IPS-NIHi11 (cell line): ENCODE results near the gene AQP7.
"Not testable (repeated sequence)": the region's sequence is repeated elsewhere in the genome, so short reads cannot be mapped to it uniquely, and the experiment has no call there.

Source experiments
- DNase-seq: peaks from one replicate; pipeline ENCODE4 v3.0.0; 2012; ENCODE audit warnings: mixed read lengths, low spot score

AQP7 gene

GRCh38 chr9:33395159-33395879 is 7.0 kb downstream of the AQP7 start:
- not testable (repeated sequence) for DNase-seq

GRCh38 chr9:33393986-33394385 is 8.4 kb downstream of the AQP7 start:
- DNase-seq: not testable (repeated sequence)

DNA sequence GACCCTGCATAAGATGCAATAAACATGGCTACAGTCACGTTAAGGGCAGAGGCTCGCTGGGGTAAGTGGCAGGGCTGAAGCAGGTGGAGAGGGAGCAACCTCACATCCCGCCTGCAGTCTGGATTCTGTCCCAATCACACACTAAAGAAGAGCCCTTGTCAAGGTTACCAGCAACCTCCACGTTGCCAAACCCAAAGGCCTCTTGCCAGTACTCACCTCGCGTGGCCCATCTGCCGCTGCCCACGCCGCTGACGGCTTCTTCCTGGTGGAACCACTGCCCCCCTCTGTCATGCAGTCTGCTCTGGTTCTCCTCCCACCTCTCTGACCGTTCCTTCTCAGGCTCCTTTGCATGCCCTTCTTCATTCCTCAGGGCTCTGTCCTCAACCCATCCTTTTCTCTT is 8.8 kb downstream of the AQP7 start:
- no peak for DNase-seq

GRCh38 chr9:33392591-33393021 is 9.8 kb downstream of the AQP7 start:
- not testable (repeated sequence) for DNase-seq

- DNase-seq: not testable (repeated sequence)
Observed at GRCh38 chr9:33391111-33391771, 11.1 kb downstream of the AQP7 start.

- no peak for DNase-seq
Observed at GRCh38 chr9:33388110-33388994, 14.0 kb downstream of the AQP7 start.

- DNase-seq: not testable (repeated sequence)
Observed at GRCh38 chr9:33386998-33387397, 15.4 kb downstream of the AQP7 start.

- not testable (repeated sequence) for DNase-seq
Observed at GRCh38 chr9:33386641-33386996, 15.7 kb downstream of the AQP7 start.

GRCh38 chr9:33385979-33386640 is 16.3 kb downstream of the AQP7 start:
- not testable (repeated sequence) for DNase-seq

GRCh38 chr9:33385536-33385935 is 16.8 kb downstream of the AQP7 start:
- DNase-seq: not testable (repeated sequence)

- DNase-seq: not testable (repeated sequence)
Observed at GRCh38 chr9:33383396-33383795, 19.0 kb downstream of the AQP7 start.

GRCh38 chr9:33382397-33382796 is 20.0 kb downstream of the AQP7 start:
- not testable (repeated sequence) for DNase-seq

DNA sequence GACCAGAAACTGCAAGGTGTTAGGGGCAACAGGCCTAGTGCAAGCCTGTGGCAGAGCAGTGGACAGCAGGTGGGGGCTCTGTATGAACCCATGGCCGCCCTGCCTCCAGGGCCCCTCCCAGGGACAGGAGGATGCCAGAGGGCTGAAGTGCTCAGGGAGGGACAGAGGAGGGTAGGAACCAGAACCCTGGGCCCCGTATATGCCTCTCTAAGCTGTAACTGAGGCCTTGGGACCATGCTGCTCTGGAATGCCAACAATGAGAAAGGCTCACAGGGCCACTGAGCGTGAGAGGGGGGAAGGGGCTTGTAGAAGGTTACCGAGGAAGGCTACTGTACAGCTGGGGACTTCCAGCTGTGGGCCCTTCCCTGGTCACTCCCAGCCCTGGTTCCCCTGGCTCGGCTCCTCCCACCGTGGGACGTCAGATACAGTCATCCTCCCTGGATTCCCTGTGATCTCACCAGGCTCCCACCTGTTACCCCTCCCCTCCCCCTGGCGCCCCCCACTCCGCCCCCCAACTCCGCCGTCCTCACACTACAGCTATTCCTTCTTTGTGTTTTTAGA is 21.1 kb downstream of the AQP7 start:
- peak; percentile 75 for DNase-seq

DNA sequence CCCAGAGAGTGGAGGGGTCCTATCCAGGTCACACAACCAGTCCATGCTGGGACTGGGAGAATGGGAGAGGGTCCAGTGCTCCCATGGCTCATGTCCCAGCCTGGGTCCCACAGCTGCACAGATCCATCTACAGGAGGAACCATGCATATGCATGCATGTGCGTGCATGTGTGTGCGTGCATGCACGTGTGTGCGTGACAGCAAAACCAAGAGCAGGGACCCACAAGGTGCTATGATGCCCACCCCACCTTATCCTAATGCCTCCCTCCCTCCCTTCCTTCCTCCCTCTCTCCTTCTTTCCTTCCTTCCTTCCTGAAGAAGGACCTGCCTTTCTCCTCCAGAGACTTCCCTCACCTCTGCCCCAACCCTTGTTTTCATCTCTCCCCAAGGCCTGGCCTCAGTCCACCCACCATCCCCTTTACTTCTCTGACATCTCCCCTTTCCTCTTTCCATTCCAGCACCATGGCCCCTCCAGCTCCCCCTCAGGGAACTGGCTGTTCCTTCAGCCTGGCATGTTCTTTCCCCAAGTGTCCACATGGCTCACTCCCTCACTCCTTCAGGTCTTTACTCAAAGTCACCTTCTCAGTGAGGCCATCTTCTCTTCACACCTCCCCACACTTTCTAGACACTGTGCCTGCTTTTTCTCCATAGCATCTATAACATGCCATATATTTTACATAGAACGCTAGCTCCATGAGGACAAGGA is 21.8 kb downstream of the AQP7 start:
- no peak for DNase-seq

DNA sequence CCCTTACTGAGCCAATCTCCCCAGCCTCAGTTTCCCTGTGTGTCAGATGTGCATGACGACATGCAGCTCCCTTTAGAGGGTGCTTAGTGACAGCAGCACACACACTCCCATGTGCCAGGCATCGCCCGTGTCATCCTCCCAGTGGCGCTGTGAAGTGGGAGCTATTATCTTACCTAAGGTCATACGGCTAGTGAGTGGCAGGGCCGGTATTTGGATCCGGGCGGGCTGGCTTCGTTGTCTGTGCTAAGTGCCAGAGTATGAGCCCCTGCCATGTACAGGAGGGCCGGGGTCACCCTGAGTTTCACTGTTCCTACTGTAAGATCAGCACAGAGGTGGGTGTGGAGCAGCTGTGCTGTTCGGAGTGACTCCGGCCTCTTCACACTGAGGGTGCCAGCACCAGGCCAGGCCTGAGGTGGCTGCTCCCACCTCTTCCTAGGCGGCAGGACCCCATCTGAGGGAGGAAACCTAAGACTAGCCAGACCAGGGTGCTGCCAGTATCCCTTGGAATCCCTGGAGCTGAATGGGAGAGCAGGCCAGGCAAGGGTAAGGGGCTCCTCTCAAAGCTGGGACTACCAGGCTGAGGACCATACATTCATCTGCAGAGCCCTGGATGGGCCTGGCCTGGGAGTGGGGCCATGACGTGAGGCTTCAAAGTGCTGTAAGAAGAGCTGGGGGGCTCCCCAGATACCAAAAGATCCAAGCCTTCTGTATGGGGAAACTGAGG is 22.5 kb downstream of the AQP7 start:
- DNase-seq: no peak

- no peak for DNase-seq
Observed at GRCh38 chr9:33378121-33378795, 24.1 kb downstream of the AQP7 start.

DNA sequence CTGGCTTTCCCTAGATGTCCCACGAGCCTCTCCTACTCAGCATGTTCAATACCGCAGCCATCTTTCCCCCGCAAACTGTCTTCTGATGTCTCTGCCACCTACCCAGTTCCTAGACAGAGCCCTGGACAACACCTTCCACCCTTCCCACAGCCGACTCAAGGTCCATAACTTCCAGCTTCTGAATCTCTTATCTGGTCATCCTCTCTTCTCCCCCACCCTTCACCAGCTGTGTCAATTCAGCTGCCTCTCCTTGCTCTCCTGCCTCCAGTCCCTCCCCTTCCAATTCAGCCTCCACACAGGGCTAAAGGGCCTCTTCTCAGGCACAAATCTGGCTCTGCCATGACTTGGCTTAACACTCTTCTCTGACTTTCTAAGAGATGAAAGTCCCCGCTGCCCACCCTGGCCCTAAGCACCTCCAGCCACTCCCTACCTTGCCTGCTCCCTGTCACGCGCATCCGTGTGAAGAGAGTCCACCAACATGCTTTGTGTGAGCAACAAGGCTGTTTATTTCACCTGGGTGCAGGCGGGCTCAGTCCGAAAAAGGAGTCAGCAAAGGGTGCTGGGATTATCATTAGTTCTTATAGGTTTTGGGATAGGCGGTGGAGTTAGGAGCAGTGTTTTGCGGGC is 25.2 kb downstream of the AQP7 start:
- DNase-seq: no peak

GRCh38 chr9:33375841-33376321 is 26.5 kb downstream of the AQP7 start:
- DNase-seq: no peak

DNA sequence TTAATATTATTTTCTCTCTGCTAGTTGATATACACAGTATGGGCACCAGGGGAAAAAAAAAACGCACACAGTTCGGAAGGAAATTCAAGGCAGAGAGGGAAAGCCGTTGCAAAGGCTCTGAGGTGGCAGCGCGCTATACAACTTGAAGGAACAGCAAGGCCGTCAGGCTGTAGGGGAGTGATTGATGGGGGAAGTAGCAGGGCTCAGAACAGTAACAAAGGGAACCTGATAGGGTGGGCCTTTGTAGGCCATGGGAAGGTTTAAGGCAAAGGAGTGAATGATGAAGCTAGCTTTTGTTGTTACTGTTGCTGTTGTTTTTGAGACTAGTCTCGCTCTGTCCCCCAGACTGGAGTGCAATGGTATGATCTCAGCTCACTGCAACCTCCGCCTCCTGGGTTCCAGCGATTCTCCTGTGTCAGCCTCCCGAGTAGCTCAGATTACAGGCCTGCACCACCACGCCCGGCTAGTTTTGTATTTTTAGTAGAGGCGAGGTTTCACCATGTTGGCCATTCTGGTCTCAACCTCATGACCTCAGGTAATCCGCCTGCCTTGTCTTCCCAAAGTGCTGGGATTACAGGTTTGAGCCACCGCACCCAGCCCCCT is 27.0 kb downstream of the AQP7 start:
- DNase-seq: peak; percentile 31
